DND-41 (cell line): ENCODE measurements around the gene TBL1X.

ENCODE experiments used
- ATAC-seq: fragments of 200-7000 bp; cut with Tn5 transposase; 3 replicates; pipeline ENCODE4 v1.9.1; 2021; ENCODE audit warnings: low read depth; ENCODE audit not compliant: insufficient read depth
- DNase-seq: peaks from one replicate; pipeline ENCODE4 v3.0.0-alpha.2; 2020
- H2AFZ ChIP-seq: 2 replicates; pipeline ENCODE4 v1.6.0; 2012; ENCODE audit warnings: low read depth, low read length
- H3K27ac ChIP-seq: 2 replicates; pipeline ENCODE4 v1.5.1; 2012; ENCODE audit warnings: low read length, inconsistent platforms
- H3K27me3 ChIP-seq: fragments of 200-600 bp; sonication (generic); 2 replicates; pipeline ENCODE4 v1.6.0; 2012; ENCODE audit warnings: low read length, mild to moderate bottlenecking, inconsistent platforms; ENCODE audit not compliant: insufficient read depth, poor library complexity
- H3K36me3 ChIP-seq: 2 replicates; pipeline ENCODE4 v1.5.1; 2012; ENCODE audit warnings: low read length, inconsistent platforms; ENCODE audit not compliant: insufficient read depth
- H3K4me1 ChIP-seq: 2 replicates; pipeline ENCODE4 v1.5.1; 2012; ENCODE audit warnings: mild to moderate bottlenecking, low read length; ENCODE audit not compliant: insufficient read depth
- H3K4me2 ChIP-seq: 2 replicates; pipeline ENCODE4 v1.6.0; 2012; ENCODE audit warnings: mild to moderate bottlenecking, moderate library complexity, low read length, inconsistent platforms; ENCODE audit not compliant: insufficient read depth
- H3K4me3 ChIP-seq, 2 experiments: fragments of 200-600 bp in 1 of 2; shearing (Covaris generic) in 1 of 2; 2 replicates each; pipeline ENCODE4 v1.5.1; 2012 to 2016; ENCODE audit warnings: inconsistent platforms in 2 of 2, low read length in 2 of 2, mild to moderate bottlenecking in 2 of 2, low read depth in 1 of 2, moderate library complexity in 1 of 2
- H3K79me2 ChIP-seq: 2 replicates; pipeline ENCODE4 v1.6.0; 2012; ENCODE audit warnings: low read length, inconsistent platforms; ENCODE audit not compliant: insufficient read depth
- H3K9ac ChIP-seq: 2 replicates; pipeline ENCODE4 v1.6.0; 2012; ENCODE audit warnings: low read depth, mild to moderate bottlenecking, inconsistent platforms, low read length, moderate library complexity
- H3K9me3 ChIP-seq: 2 replicates; pipeline ENCODE4 v1.5.1; 2012; ENCODE audit warnings: low read length, moderate library complexity, mild to moderate bottlenecking, inconsistent platforms; ENCODE audit not compliant: insufficient read depth, severe bottlenecking
- H4K20me1 ChIP-seq: 2 replicates; pipeline ENCODE4 v1.6.0; 2012; ENCODE audit warnings: low read length; ENCODE audit not compliant: insufficient read depth
- EZH2 ChIP-seq: IDR thresholded peaks from 3 replicates; pipeline ENCODE4 v1.6.1; 2012; ENCODE audit warnings: borderline replicate concordance, low read depth, mild to moderate bottlenecking, moderate library complexity, low read length, inconsistent platforms; ENCODE audit not compliant: severe bottlenecking
- TF ChIP-seq, protein P1 (sequence below): IDR thresholded peaks from 2 replicates; pipeline ENCODE4 v1.5.1; 2012; ENCODE audit warnings: borderline replicate concordance, low read length, moderate library complexity, mild to moderate bottlenecking; ENCODE audit not compliant: poor library complexity, severe bottlenecking; ENCODE audit errors: extremely low read depth

TBL1X gene

GRCh38 chrX:9464435-9465371 lies at the start of gene TBL1X:
TBL1X (plus strand) TSS chrX:9465058; CDS start chrX:9653587, 188,529 bp downstream.
- peaks cover 21% of the 10 kb centered on the region; the same call in 1 of the 2 replicates for H4K20me1 ChIP-seq
- TF ChIP-seq, protein P1, sequence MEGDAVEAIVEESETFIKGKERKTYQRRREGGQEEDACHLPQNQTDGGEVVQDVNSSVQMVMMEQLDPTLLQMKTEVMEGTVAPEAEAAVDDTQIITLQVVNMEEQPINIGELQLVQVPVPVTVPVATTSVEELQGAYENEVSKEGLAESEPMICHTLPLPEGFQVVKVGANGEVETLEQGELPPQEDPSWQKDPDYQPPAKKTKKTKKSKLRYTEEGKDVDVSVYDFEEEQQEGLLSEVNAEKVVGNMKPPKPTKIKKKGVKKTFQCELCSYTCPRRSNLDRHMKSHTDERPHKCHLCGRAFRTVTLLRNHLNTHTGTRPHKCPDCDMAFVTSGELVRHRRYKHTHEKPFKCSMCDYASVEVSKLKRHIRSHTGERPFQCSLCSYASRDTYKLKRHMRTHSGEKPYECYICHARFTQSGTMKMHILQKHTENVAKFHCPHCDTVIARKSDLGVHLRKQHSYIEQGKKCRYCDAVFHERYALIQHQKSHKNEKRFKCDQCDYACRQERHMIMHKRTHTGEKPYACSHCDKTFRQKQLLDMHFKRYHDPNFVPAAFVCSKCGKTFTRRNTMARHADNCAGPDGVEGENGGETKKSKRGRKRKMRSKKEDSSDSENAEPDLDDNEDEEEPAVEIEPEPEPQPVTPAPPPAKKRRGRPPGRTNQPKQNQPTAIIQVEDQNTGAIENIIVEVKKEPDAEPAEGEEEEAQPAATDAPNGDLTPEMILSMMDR, result no peak
- no peak for TF ChIP-seq EZH2
- H3K79me2 ChIP-seq, result peaks cover 10% of the 10 kb centered on the region; the same call in 1 of the 2 replicates
- no peaks in the 10 kb centered on the region for H3K9me3 ChIP-seq
- ATAC-seq (peak; percentile 37), DNase-seq (peak; percentile 63)
- peak within 1 kb of the TSS; percentile 68 for H3K9ac ChIP-seq
- peaks cover 46% of the 10 kb centered on the region for H3K4me1 ChIP-seq
- peak within 1 kb of the TSS; percentile 69 for H3K4me2 ChIP-seq
- no peaks in the 10 kb centered on the region for H3K36me3 ChIP-seq
- H3K27me3 ChIP-seq, result no peaks in the 10 kb centered on the region
- peak within 1 kb of the TSS; percentile 70 for H2AFZ ChIP-seq
- H3K4me3 ChIP-seq, result peak within 1 kb of the TSS; percentile 47 to 61; a peak in 3 of 4 replicates
- H3K27ac ChIP-seq, result peak within 1 kb of the TSS; percentile 57; the same call in 1 of the 2 replicates

DNA sequence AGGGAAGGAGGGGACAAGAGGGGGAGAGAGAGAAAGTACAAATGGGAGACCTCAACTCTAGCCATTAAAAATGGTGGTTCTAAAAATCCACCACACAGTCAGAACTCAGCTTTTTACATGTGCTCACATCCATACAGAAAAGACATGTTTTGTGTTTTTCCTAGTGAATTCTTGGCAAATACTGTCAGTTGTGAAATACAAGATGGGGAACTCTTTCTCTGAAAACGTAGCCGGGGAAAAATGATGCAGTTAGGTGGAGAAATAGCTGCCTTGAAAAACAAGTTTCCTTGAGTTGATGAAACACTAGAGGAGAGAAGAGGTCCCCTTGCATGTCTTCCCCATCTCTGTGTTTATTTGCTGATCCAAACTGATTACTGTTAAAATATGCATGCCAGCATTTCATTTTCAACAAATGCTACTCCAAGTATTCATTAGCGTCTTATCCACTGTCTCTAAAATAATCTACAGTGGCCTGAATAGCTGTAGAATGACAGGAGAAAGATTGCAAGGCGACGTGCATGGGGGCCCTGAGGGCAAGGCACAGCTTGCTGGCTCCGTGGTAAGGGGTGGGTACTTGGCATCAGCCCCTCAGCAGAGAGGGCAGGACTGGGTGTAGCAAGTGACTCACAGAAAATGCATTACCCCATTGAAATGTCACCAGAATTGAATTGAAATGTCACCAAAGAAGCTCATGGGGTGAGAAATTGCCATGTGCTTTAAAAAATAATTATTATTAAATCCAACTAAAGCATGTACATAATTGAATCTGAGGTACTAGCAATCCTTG lies 48.1 kb upstream of the TBL1X start:
- Histone ChIP-seq H3K79me2 (no peaks in the 10 kb centered on the region), H3K36me3 (no peaks in the 10 kb centered on the region), H3K27me3 (no peaks in the 10 kb centered on the region), H4K20me1 (no peaks in the 10 kb centered on the region), H3K4me3 (no peak overlapping the region), H3K27ac (no peak overlapping the region), H2AFZ (no peak overlapping the region), H3K9me3 (no peaks in the 10 kb centered on the region), H3K4me1 (peaks cover 13% of the 10 kb centered on the region; the same call in 1 of the 2 replicates), H3K9ac (no peak overlapping the region), H3K4me2 (no peak overlapping the region)
- TF ChIP-seq, protein P1, result no peak
- TF ChIP-seq EZH2, result no peak
- DNase-seq (peak; percentile 24), ATAC-seq (peak; percentile 42; the same call in 1 of the 3 replicates)

GRCh38 chrX:9418262-9418661 lies 46.6 kb upstream of the TBL1X start:
- Histone ChIP-seq H3K4me2 (no peak overlapping the region), H3K79me2 (no peaks in the 10 kb centered on the region), H3K9ac (no peak overlapping the region), H3K27ac (no peak overlapping the region), H3K9me3 (no peaks in the 10 kb centered on the region), H3K27me3 (no peaks in the 10 kb centered on the region), H3K36me3 (no peaks in the 10 kb centered on the region), H2AFZ (no peak overlapping the region), H4K20me1 (no peaks in the 10 kb centered on the region), H3K4me1 (peaks cover 13% of the 10 kb centered on the region; the same call in 1 of the 2 replicates), H3K4me3 (no peak overlapping the region)
- DNase-seq (no peak), ATAC-seq (no peak)
- TF ChIP-seq, protein P1, result no peak
- no peak for TF ChIP-seq EZH2
